Natural killer cell (primary cell): ENCODE results near the gene PARD6G. TPM values are rescaled to one million over a fixed set of nuclear protein-coding genes. Genes with fewer than 3 reads are reported as not detected.
A peak's percentile ranks its signal among the peaks of the same experiment; 100 is the strongest.

Experiments used
- ATAC-seq, 3 donors: fragments of 150-1000 bp in 2 of 3; fragments of 200-7000 bp in 1 of 3; cut with Tn5 transposase; 1 replicate in 1 of 3; 2 replicates in 2 of 3; pipeline ENCODE4 v1.10.0; 2021; ENCODE audit warnings: mild to moderate bottlenecking in 2 of 3, moderate library complexity in 2 of 3
- DNase-seq, 2 donors: peaks; one replicate each; pipeline versions ENCODE4 v3.0.0 to v3.0.0-alpha.2; 2013 to 2021; ENCODE audit warnings: mixed read lengths in 1 of 2
- H3K27ac ChIP-seq: one replicate; pipeline ENCODE4 v1.5.1; 2013; ENCODE audit warnings: mild to moderate bottlenecking, low read length
- H3K27me3 ChIP-seq: one replicate; pipeline ENCODE4 v1.6.1; 2013; ENCODE audit warnings: low read length; ENCODE audit not compliant: control insufficient read depth, insufficient read depth
- H3K36me3 ChIP-seq: one replicate; pipeline ENCODE4 v1.6.1; 2013; ENCODE audit warnings: low read length; ENCODE audit not compliant: control insufficient read depth, insufficient read depth
- H3K4me1 ChIP-seq: one replicate; pipeline ENCODE4 v1.6.1; 2013; ENCODE audit warnings: low read length; ENCODE audit not compliant: control insufficient read depth, insufficient read depth
- H3K4me3 ChIP-seq: one replicate; pipeline ENCODE4 v1.5.1; 2013; ENCODE audit warnings: low read length
- H3K9me3 ChIP-seq: one replicate; pipeline ENCODE4 v1.6.1; 2013; ENCODE audit warnings: low read length; ENCODE audit not compliant: control insufficient read depth, insufficient read depth
- H3K27ac Mint-ChIP-seq, 2 donors: one replicate each; pipeline ENCODE4 v1.8.0; 2022; ENCODE audit warnings: mild to moderate bottlenecking in 2 of 2, mixed read lengths in 2 of 2, moderate library complexity in 1 of 2
- H3K27me3 Mint-ChIP-seq, 2 donors: one replicate each; pipeline ENCODE4 v1.8.0; 2022; ENCODE audit warnings: low read depth in 2 of 2, mixed read lengths in 2 of 2
- H3K36me3 Mint-ChIP-seq: one replicate; pipeline ENCODE4 v1.8.0; 2022; ENCODE audit warnings: mixed read lengths
- H3K4me1 Mint-ChIP-seq, 2 donors: one replicate each; pipeline ENCODE4 v1.8.0; 2022; ENCODE audit warnings: mixed read lengths in 2 of 2
- H3K4me3 Mint-ChIP-seq: one replicate; pipeline ENCODE4 v1.8.0; 2022; ENCODE audit warnings: mild to moderate bottlenecking, moderate library complexity, mixed read lengths
- H3K9me3 Mint-ChIP-seq, 2 donors: one replicate each; pipeline ENCODE4 v1.8.0; 2022; ENCODE audit warnings: mixed read lengths in 2 of 2
- whole genome bisulfite sequencing: methylation state at CpG from one replicate; pipeline ENCODE4 v1.1.7; 2013; ENCODE audit warnings: missing lambda C conversion rate; ENCODE audit not compliant: insufficient coverage; 5-methylcytosine and 5-hydroxymethylcytosine counted together
- intact Hi-C: fragments of 100-400 bp; cut with micrococcal nuclease; formaldehyde crosslinking; loops from one replicate; pipeline ENCODE4 v1.14.2; 2022
- total RNA-seq, 4 donors: library from RNA; stranded (reverse); fragments of 120-200 nt in 1 of 4; gene quantifications; one replicate each; pipeline versions ENCODE4 v1.2.3 to v1.2.4, GENCODE V29; 2013 to 2022
- TF ChIP-seq, protein P1 (sequence below): fragments of 200-600 bp; IDR thresholded peaks from one replicate; pipeline ENCODE4 v1.8.0; 2022; ENCODE audit warnings: antibody characterized with exemption

The PARD6G gene
- total RNA-seq, 3 donors from 2014 or later (not counting 1 experiment from before 2014, with no cell fraction given): not detected

DNA sequence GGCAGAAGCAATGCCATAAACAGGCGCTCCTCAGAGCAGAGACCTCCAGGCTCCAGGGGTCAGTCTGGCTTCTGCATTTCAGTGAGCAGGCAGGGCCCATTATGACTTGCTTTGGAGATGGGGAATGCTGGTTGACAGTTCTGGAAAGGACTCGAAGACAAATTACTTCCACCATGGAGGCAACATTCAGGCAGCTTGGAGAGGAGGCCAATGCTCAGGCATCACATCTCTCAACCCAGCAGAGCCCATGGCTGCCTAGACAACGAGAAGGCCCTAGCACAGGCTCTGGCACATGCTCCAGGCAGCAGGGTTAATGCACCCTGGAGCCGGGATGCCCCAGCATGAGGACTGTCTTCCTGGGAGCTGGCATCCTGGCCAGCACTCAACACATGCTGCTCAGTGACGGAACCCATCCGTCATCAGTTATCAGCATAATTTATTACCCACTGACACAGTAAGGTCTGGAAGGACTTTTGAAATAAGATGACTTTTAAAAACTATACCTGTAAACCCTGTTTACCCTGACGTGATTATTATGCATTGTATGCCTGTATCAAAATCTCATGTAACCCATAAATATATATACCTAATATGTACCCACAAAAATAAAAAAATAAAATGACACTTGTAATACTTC lies 85.4 kb downstream of the PARD6G start:
- WGBS: 91% methylated on average over 7 of the region's 7 CpGs
- peaks cover 14% of the 10 kb centered on the region for H3K9me3 ChIP-seq
- TF ChIP-seq, protein P1, sequence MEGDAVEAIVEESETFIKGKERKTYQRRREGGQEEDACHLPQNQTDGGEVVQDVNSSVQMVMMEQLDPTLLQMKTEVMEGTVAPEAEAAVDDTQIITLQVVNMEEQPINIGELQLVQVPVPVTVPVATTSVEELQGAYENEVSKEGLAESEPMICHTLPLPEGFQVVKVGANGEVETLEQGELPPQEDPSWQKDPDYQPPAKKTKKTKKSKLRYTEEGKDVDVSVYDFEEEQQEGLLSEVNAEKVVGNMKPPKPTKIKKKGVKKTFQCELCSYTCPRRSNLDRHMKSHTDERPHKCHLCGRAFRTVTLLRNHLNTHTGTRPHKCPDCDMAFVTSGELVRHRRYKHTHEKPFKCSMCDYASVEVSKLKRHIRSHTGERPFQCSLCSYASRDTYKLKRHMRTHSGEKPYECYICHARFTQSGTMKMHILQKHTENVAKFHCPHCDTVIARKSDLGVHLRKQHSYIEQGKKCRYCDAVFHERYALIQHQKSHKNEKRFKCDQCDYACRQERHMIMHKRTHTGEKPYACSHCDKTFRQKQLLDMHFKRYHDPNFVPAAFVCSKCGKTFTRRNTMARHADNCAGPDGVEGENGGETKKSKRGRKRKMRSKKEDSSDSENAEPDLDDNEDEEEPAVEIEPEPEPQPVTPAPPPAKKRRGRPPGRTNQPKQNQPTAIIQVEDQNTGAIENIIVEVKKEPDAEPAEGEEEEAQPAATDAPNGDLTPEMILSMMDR: no peak
- Mint-ChIP-seq H3K36me3 (no peaks in the 10 kb centered on the region), H3K4me1 (no peaks in the 10 kb centered on the region), H3K27ac (no peak overlapping the region), H3K9me3 (peaks cover 2 to 11% of the 10 kb centered on the region in 2 donors), H3K4me3 (no peak overlapping the region), H3K27me3 (peaks cover 0 to 13% of the 10 kb centered on the region in 2 donors)
- ATAC-seq: no peak
- H3K27me3 ChIP-seq: no peaks in the 10 kb centered on the region
- no peak overlapping the region for H3K27ac ChIP-seq
- intact Hi-C loops: no loop called here
- H3K4me3 ChIP-seq: no peak overlapping the region
- no peak for DNase-seq
- H3K4me1 ChIP-seq: peaks cover 6% of the 10 kb centered on the region
- no peaks in the 10 kb centered on the region for H3K36me3 ChIP-seq

DNA sequence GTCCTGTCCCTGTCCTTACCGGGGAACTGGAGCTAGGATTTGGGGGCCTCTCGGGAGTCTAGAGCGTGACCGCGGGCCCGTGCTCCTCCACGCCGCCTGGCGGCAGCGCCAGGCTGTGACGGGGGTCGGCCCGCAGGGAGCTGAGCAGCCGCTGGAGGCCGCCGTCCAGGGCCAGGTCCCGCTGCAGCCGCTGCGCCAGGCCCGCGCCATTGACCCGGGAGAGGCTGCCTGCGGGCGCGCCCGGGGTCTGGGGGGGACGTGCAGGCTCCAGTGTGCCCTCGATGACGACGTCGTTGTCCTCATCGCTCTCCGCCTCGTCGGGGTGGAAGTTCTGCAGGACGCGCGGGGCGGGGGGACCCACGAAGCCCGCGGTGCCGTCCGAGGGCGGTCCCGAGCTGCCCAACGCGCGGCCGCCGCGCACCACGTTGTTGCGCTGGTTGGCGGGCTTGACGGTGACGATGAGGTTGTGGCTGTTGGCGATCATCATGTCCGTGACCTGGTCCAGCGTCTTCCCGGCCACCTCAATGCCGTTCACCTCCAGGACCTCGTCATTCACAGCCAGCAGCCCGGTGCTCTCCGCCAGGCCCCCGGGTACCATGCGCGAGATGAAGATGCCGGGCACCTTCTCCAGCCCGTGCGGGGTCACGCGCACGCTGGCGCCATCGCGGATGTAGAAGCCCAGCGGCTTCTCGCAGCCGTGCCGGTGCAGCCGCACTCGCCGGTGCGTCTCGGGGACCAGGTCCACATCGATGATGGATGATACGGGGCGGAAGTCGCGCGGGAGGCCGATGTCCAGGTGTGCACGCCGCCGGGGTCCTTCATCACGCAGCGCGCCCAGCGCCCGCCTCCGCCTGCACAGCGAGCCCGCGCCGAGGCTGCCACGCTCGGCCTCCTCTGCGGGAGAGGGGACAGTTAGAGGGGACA lies 87.3 kb downstream of the PARD6G start:
- TF ChIP-seq, protein P1: peak; percentile 53
- intact Hi-C loops: no loop called here
- no peaks in the 10 kb centered on the region for H3K36me3 Mint-ChIP-seq
- ATAC-seq: peak; percentile 80 to 85 (median 84)
- Histone ChIP-seq H3K9me3 (peaks cover 14% of the 10 kb centered on the region), H3K36me3 (no peaks in the 10 kb centered on the region), H3K4me1 (peaks cover 6% of the 10 kb centered on the region), H3K27ac (no peak overlapping the region), H3K4me3 (no peak overlapping the region), H3K27me3 (no peaks in the 10 kb centered on the region)
- H3K4me3 Mint-ChIP-seq: no peak overlapping the region
- H3K9me3 Mint-ChIP-seq: peaks cover 0 to 8% of the 10 kb centered on the region in 2 donors
- WGBS: 65% methylated on average over 109 of the region's 109 CpGs
- peak in 1 of 2 donors; percentile 73 for DNase-seq
- no peak overlapping the region for H3K27ac Mint-ChIP-seq
- no peaks in the 10 kb centered on the region for H3K4me1 Mint-ChIP-seq
- H3K27me3 Mint-ChIP-seq: peaks cover 0 to 13% of the 10 kb centered on the region in 2 donors

DNA sequence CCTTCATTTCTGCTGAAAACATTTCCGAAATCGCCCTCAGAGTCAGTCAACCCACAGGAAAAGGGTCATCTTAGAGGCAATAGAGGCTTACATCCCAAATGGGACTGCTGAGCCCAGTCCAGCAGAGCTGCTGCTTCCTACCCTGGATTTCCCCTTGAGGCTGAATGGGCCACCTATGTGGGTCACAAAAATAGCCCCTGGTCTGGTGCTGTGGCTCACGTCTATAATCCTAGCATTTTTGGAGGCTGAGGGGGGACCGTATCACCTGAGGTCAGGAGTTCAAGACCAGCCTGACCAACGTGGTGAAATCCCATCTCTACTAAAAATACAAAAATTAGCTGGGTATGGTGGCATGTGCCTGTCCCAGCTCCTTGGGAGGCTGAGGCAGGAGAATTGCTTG lies 88.9 kb downstream of the PARD6G start:
- H3K27me3 Mint-ChIP-seq: peaks cover 0 to 11% of the 10 kb centered on the region in 2 donors
- 82% methylated on average over 5 of the region's 5 CpGs for WGBS
- Histone ChIP-seq H3K9me3 (no peaks in the 10 kb centered on the region), H3K27ac (no peak overlapping the region), H3K36me3 (no peaks in the 10 kb centered on the region), H3K27me3 (no peaks in the 10 kb centered on the region), H3K4me1 (peaks cover 6% of the 10 kb centered on the region), H3K4me3 (no peak overlapping the region)
- H3K9me3 Mint-ChIP-seq: no peaks in the 10 kb centered on the region
- H3K36me3 Mint-ChIP-seq: no peaks in the 10 kb centered on the region
- ATAC-seq (no peak), DNase-seq (no peak)
- no peaks in the 10 kb centered on the region for H3K4me1 Mint-ChIP-seq
- TF ChIP-seq, protein P1: no peak
- no peak overlapping the region for H3K27ac Mint-ChIP-seq
- no peak overlapping the region for H3K4me3 Mint-ChIP-seq
- intact Hi-C loops: no loop called here
